GM21723 (cell line): Measurements from ENCODE around the gene S100A7A.
"Not testable (repeated sequence)": the region's sequence is repeated elsewhere in the genome, so short reads cannot be mapped to it uniquely, and the experiment has no call there.

Experiments used
- ATAC-seq: cut with Tn5 transposase; IDR thresholded peaks from one replicate; pipeline ENCODE4 v1.9.1; 2021; ENCODE audit warnings: mild to moderate bottlenecking, moderate library complexity; ENCODE audit not compliant: unreplicated experiment

S100A7A gene

GRCh38 chr1:153394391-153394790 is 21.9 kb upstream of the S100A7A start:
- no peak for ATAC-seq

DNA sequence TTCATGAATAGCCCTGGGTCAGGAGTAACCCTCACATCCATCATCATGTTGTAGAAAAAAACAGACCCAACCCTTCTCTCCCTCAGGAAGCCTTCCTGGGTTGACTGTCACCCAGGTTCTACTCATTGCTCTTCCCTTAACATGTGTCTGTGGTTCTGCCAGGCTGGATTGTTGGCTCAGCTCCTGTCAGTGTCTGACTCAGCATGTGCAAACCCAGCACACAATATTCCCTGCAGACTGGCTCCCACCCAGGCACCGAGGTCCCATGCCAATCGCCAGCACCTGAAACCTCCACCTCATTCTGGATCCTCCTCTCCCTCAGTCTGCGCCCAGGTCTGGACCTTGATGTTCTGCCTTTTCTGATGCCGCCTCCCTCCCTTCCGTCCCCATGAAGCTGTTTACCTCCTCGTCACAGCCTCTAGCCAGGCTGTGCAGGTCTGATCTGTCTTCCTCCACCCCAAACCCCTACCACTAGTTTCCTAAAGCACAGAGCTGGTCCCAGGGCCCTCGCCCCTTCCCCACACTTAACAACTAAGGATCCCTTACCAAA is 21.1 kb upstream of the S100A7A start:
- ATAC-seq = no peak

GRCh38 chr1:153395776-153396175 is 20.5 kb upstream of the S100A7A start:
- ATAC-seq = no peak

DNA sequence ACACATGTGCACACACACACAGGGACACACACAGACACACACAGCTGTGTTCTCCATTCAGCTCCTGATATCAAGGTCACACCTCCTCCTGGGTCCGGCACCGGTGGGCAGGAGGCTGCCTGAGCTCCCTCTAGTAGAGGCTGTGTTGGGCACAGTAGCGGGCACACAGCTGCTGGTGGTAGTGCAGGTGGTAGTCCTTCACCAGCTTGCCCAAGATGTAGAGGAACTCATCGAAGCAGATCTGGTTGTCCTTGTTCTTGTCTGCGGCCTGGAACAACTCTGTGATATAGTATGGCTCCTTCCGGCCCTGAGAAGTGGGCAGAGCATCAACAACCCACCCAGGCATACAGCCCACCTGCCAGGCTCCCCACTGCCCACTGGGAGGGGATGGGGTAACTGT is 19.9 kb upstream of the S100A7A start:
- ATAC-seq = no peak

DNA sequence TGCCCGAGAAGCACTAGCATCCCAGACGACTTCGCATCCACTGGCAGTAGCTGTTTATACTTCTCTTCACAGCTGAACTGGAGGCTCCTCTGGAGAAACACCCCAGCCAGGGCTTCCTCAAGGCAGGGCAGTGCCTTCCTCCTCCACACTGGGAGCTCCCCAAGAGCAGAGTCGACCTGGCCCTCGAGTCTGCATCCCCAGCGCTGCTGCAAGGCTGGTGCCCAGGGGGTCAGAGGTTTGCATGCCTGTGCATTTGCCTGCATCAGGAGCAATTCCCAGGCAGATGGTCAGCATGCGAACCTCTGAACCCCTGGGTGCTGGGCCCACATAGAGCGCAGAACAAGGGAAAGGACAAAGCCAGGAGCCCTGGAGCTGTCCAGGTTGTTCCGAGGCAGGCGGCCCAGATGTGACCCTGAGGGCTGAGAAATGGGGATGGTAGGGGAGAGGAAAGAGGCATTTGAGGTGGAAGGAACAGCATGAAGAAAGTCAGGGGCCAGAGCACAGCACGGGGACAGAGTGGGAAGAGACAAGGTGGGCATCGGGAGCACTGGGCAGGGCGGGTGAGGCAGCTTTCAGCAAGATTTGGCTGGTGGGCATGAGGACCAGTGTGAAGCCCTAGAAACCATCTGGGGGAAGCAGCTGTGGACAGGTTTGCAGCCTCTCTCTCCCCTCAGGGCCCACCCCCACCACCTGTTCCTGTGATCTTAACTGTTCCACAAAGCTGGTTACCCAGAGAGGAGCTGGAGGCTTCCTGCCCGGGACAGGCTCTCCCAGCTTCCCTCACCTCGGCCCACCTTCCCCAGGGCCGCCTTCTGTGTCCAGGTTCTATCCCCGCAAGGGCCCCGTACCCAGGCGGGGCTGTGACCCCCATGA is 19.0 kb upstream of the S100A7A start:
- no peak for ATAC-seq

GRCh38 chr1:153397924-153398651 is 18.2 kb upstream of the S100A7A start:
- no peak for ATAC-seq

DNA sequence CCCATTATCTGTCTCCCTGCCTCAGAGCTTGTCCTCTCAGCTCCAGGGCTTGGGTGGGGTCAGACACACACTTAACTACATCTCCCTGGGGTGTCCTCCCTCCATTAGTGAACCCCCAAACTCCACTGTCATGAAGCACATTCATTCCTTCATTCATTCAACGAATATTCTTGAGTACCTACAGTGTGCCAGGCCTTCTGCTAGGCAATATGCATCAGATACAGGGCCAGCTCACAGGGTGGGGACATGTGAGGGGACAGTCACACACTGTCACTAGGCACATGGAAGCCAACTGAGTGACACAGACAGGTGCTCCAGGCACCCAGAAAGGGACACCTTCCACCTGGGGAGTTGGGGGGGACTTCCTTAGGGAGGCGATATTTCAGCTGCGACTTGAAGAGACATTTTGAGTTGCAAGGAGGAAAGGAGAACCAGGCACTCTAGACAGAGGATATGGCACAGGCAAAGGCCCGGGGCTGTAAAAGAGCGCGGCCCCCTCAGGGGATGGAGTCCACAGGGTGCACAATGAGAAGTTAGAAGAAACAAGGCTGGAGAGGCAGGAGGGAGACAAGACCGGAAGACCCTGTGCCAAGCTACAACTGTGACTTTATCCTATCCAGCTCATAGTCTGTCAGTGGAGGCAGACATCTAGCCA is 16.8 kb upstream of the S100A7A start:
- ATAC-seq = no peak

- no peak for ATAC-seq
Observed at GRCh38 chr1:153400244-153400643, 16.1 kb upstream of the S100A7A start.

- ATAC-seq = no peak
Observed at GRCh38 chr1:153401461-153401860, 14.9 kb upstream of the S100A7A start.

- ATAC-seq = no peak
Observed at GRCh38 chr1:153402226-153402625, 14.1 kb upstream of the S100A7A start.

- ATAC-seq = no peak
Observed at GRCh38 chr1:153403421-153404085, 12.8 kb upstream of the S100A7A start.

- no peak for ATAC-seq
Observed at GRCh38 chr1:153404086-153404635, 12.2 kb upstream of the S100A7A start.

DNA sequence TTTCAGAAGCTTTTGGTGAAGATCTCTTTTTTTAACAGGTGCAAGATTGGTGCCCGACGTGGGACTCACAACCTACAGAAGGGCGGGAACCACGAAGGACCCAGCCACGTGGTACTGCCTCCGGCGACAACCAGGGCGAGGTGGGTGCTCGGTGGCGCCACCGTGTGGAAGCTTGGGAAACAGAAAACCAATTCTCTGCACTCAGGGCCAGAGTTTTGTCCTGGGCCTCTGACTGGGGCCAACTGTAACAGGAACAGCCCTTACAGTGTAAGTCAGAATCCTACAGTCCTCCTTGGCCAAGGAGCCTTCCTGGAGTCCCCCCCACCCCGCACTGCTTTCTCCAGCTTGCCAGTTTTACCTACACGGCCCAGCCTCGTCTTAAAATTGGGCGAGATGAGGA is 11.6 kb upstream of the S100A7A start:
- no peak for ATAC-seq

GRCh38 chr1:153405825-153406599 is 10.3 kb upstream of the S100A7A start:
- not testable (repeated sequence) for ATAC-seq

GRCh38 chr1:153407274-153407673 is 9.0 kb upstream of the S100A7A start:
- ATAC-seq = not testable (repeated sequence)

DNA sequence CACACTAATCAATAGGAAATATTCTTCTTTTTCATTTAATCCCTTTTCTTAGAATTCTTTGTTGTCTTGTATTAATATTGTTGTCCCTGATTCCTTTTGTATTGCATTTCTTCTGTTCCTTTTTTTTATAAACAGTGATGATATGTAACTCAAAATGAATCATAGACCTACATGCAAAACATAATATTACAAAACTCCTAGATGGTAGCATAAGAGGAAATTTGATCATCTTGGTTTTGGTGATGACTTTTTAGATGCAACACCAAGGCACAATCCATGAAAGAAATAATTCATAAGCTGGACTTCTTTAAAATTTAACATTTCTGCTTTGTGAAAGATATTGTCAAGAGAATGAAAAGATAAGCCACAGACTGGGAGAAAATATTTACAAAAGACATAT is 2.4 kb upstream of the S100A7A start:
- not testable (repeated sequence) for ATAC-seq

GRCh38 chr1:153417136-153417888 is 992 bp downstream of the S100A7A start:
- no peak for ATAC-seq

DNA sequence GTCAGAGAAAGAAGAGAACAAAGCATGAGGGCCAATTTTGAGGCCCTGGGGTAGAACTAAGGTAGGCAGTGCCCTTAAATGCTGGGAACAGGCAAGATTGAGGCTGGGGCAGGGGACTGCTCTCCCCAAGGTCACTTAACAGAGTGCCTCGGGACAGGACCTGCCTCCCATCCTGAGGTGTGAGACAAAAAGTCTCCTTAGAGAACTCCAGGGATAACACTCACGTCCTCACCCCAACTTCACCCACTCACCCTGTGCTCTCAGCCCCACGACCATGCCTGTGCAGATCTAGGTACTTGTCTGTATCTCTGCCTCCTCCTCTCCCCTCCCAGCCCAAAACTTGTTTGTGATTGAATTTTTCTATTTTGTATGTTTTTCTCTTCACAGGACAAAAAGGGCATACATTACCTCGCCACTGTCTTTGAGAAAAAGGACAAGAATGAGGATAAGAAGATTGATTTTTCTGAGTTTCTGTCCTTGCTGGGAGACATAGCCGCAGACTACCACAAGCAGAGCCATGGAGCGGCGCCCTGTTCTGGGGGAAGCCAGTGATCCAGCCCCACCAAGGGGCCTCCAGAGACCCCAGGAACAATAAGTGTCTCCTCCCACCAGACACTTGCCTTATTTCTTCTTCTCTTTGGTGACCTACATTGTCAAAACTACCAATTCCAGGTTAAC is 2.6 kb downstream of the S100A7A start:
- ATAC-seq = not testable (repeated sequence)
